Muscle of back (tissue), 11 donors: ENCODE data around the gene COQ5. TPM values are rescaled to one million over a fixed set of nuclear protein-coding genes. Genes with fewer than 3 reads are reported as not detected.
A peak's percentile ranks its signal among the peaks of the same experiment; 100 is the strongest.
"Not testable (repeated sequence)": the region's sequence is repeated elsewhere in the genome, so short reads cannot be mapped to it uniquely, and the experiment has no call there.

Source experiments
- DNase-seq, 3 donors: peaks; one replicate each; pipeline versions ENCODE4 v3.0.0 to v3.0.0-alpha.2; 2013
- polyA plus RNA-seq, 10 donors: library from polyadenylated mRNA; unstranded; fragments of 120-200 nt; gene quantifications; one replicate each; pipeline ENCODE4 v1.2.1, GENCODE V29; 2013; ENCODE audit not compliant: insufficient read length in 10 of 10

Gene COQ5
- polyA plus RNA-seq, 10 donors, result 29.2 to 43.2 (median 35.4) TPM

DNA sequence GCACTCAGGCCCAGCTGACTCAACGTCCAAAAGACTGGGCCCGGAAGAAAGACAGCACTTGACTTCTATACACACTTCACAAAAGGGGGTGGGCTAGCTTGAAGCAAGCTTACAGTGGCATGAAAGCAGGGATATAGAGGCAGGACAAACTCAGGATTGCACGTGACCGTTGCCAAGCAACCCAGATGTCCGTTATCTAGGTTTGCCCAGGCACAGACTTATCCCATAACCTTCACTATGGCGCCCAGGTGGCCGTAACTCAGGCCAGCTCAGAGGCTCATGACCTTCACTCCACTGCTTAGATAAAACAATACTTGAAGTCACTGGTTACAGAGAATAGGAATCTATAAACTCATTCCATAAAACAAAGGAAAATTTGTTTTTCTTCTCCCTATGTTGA, 41.4 kb downstream of the COQ5 start:
- not testable (repeated sequence) for DNase-seq

- no peak for DNase-seq
These were observed 42.7 kb downstream of the COQ5 start for GRCh38 chr12:120485961-120486881.

DNA sequence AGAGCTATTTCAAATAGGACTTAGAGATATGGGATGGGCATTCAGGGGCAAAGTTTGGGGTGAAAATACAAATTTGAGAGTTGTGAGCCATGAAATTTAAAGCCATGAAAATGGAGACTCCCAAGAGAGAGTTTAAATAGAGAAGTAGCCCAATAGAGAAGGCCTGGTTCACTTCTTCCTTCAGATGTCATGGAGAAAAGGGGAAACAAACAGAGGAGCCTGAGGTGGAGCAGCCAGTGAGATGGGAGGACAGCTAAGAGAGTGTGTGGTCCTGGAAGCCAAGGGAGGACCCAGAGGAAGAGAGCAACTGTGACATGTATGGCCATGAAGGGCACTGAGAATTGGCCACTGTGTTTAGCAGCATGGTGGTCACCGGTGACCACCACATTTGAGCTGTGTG, 45.3 kb downstream of the COQ5 start:
- DNase-seq, result no peak

GRCh38 chr12:120481022-120481767, 47.8 kb downstream of the COQ5 start:
- DNase-seq, result no peak

GRCh38 chr12:120480211-120480610, 48.7 kb downstream of the COQ5 start:
- DNase-seq, result no peak

DNA sequence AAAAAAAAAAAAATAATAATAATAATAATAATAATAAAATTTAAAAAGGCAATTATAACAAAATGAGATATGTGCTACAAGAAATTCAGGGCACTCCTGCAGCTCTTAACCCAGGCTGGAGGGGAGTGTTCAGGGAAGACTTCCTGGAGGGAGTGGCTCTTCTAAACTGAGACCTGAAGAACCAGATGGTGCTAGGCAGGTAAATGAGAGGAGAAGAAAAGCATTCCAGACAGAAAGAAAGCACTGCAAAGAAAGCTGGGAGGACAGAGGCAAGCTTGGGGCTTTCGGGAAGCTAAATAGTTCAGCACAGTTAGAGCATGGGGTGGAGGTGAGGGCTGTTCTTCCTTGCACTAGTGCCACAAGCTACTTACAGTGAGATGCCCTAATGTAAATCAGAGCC, 49.5 kb downstream of the COQ5 start:
- DNase-seq, result no peak

- no peak for DNase-seq
These were observed 53.3 kb downstream of the COQ5 start for GRCh38 chr12:120475643-120476042.

GRCh38 chr12:120474616-120474960, 54.4 kb downstream of the COQ5 start:
- peak; percentile 38 to 49 (median 46) for DNase-seq

GRCh38 chr12:120473807-120474615, 54.9 kb downstream of the COQ5 start:
- DNase-seq, result no peak

GRCh38 chr12:120472521-120472920, 56.4 kb downstream of the COQ5 start:
- no peak for DNase-seq

GRCh38 chr12:120470150-120470784, 58.7 kb downstream of the COQ5 start:
- DNase-seq, result no peak

- DNase-seq, result peak; percentile 97 to 99 (median 99)
These were observed 59.4 kb downstream of the COQ5 start, which contains the start of gene SRSF9 for GRCh38 chr12:120469450-120470149. Gene SRSF9, minus strand, starts transcription at chr12:120469748. Its CDS starts 139 bp downstream, at chr12:120469609.

DNA sequence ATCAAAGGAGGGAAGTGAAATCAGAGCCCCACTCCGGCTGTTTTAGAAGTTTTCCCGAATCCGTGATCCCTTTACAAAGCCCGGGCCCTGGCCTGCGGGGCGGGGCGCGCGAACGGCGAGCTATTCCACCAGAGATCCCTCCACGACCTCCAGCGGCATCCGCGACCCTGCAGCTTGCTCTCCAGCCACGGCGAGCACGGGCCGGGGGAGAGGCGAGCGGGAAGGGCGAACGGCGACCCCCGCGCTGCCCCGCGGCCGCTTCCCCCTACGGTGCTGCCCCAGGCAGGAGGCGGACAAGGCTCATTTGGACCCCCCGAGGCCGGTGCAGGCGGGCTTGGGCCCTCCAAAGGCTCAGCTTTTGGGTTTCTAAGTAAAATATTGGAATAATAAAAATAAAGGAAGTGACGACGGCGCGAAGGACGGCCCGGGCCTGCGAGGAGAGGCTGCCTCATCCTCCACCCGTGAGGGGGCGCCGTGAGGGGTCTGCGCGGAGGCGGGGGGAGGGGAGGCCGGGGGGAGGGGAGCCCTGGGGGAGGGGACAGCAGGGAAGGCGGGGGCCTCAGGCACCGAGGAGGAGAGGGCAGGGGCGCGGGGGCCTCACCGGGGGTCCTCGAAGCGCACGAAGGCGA, 60.0 kb downstream of the COQ5 start:
- peak; percentile 33 to 76 (median 54) for DNase-seq

DNA sequence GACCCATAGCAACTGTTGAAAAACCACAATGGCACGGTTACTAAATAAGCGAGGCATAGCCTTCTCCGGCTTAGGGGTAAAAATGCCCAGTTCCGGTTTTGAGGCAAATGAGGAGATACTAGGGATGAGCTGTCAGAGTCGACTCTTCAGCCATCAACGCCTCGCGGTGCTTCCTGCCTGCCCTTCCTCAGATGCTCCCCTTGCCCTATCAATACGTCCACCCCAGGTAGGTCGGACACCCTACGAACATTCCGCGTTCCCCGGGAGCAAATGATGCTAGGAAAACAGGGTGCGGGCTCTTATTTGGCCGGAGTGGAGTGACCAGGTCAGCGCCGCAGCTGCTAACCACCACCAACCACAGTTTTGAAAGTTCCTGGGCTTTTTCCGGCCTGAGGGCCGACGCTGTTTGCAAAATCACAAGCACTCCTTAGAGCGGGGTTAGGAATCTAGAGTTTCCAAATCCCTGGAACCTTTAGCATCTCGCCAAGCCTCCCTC, 60.6 kb downstream of the COQ5 start:
- DNase-seq, result no peak

DNA sequence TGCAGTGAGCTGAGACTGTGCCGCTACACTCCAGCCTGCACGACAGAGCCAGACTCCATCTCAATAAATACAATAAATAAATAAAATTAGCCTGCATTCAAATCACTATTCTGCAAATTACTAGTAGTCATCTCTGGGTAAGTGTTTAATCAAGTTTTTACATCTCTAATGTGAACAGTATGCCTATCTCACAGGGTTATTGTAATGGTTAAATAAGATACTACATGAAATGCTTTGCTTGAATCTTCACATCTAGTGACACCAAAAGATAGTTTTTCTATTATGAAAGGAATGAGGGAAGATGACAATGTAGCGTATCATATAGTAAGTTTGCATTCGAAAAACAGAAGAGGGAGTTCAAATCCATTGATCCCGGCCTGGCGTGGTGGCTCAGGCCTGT, 61.5 kb downstream of the COQ5 start:
- DNase-seq, result no peak

DNA sequence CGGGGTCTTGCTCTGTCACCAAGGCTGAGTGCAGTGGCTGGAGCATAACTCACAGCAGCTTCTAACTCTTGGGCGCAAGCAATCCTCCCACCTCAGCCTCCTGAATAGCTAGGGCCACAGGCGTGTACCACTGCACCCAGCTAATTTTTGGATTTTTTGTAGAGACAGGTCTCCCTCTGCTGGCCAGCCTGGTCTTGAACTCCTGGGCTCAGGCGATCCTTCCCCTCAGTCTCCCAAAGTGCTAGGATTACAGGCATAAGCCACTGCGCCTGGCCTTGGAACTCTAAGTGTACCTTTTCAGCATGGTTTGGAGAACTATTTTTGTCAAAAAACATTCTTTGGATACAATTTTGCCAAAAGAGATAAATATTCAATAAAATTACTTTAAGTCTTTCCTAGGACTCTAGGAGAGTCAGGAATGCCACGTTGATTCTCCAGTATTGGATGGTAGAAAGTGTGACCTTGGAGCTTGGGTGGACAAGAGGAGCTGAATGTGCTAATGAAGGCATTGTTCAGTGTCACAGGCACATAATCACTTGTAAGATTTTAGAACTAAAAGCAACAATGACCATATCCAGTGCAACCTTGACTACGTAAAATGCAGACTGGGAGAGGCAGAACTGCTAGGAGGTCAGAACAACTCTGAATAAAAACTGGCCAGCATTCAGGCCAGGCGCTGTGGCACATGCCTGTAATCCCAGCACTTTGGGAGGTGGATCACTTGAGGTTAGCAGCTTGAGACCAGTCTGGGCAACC, 62.2 kb downstream of the COQ5 start:
- peak in 1 of 3 donors; percentile 45 for DNase-seq

DNA sequence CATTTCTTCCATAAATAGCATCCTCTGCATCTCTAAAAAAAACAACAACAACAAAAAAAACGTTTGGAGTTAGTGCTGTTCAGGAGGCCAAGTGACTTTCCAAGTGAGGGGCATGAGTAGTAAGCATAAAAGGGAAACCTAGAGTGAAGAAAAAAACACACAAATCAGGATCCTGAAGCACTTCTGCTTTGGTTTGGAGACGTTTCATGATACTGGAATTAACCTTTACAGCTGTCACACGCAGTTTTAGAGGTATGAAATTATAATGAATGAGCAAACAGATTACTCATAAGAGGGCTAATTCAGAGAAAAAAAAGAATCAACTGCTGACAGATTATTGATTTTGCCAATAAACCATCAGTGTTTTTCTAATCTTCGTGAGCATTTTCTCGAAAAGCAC, 63.2 kb downstream of the COQ5 start:
- no peak for DNase-seq

- no peak for DNase-seq
These were observed 65.2 kb downstream of the COQ5 start for GRCh38 chr12:120463712-120464111.

- no peak for DNase-seq
These were observed 66.8 kb downstream of the COQ5 start for GRCh38 chr12:120462099-120462640.
